SK-N-SH treated with all-trans-retinoic acid at 6 μM for 48 hours (cell line): ENCODE measurements around the gene TK1.

Source experiments
- ATAC-seq: fragments of 200-7000 bp; cut with Tn5 transposase; 3 replicates; pipeline ENCODE4 v1.9.1; 2020; ENCODE audit warnings: mild to moderate bottlenecking, moderate library complexity
- ARNTL ChIP-seq: fragments of 450-650 bp; formaldehyde crosslinking; IDR thresholded peaks from 2 replicates; pipeline ENCODE4 v1.5.0; 2020; ENCODE audit warnings: low read depth, mild to moderate bottlenecking, moderate library complexity, borderline replicate concordance
- CREB5 ChIP-seq: fragments of 250-450 bp; sonication (Bioruptor Pico); IDR thresholded peaks from 2 replicates; pipeline ENCODE4 v1.5.1; 2020; ENCODE audit warnings: low read depth, mild to moderate bottlenecking, moderate library complexity
- CSDC2 ChIP-seq: fragments of 250-450 bp; sonication (Bioruptor Pico); IDR thresholded peaks from 2 replicates; pipeline ENCODE4 v1.5.0; 2020; ENCODE audit warnings: mild to moderate bottlenecking, moderate library complexity
- ESRRG ChIP-seq: fragments of 250-450 bp; sonication (Bioruptor Pico); IDR thresholded peaks from 2 replicates; pipeline ENCODE4 v1.6.1; 2021; ENCODE audit warnings: mild to moderate bottlenecking
- GLIS3 ChIP-seq: fragments of 250-450 bp; sonication (Bioruptor Pico); IDR thresholded peaks from 2 replicates; pipeline ENCODE4 v1.5.0; 2020; ENCODE audit warnings: mild to moderate bottlenecking, moderate library complexity
- ISL1 ChIP-seq: fragments of 250-450 bp; sonication (Bioruptor Pico); IDR thresholded peaks from 2 replicates; pipeline ENCODE4 v2.1.2; 2022; ENCODE audit warnings: mild to moderate bottlenecking, moderate library complexity
- OSR1 ChIP-seq: fragments of 250-450 bp; sonication (Bioruptor Pico); IDR thresholded peaks from 2 replicates; pipeline ENCODE4 v1.8.0; 2022; ENCODE audit warnings: moderate library complexity, mild to moderate bottlenecking, inconsistent platforms
- PATZ1 ChIP-seq: fragments of 250-450 bp; sonication (Bioruptor Pico); IDR thresholded peaks from 2 replicates; pipeline ENCODE4 v1.8.0; 2020; ENCODE audit warnings: mild to moderate bottlenecking, moderate library complexity, borderline replicate concordance
- POU6F1 ChIP-seq: fragments of 250-450 bp; sonication (Bioruptor Pico); IDR thresholded peaks from 2 replicates; pipeline ENCODE4 v1.8.0; 2021; ENCODE audit warnings: low read depth, mild to moderate bottlenecking, moderate library complexity, borderline replicate concordance
- RARB ChIP-seq: fragments of 250-450 bp; sonication (Bioruptor Pico); IDR thresholded peaks from 2 replicates; pipeline ENCODE4 v1.8.0; 2021; ENCODE audit warnings: mild to moderate bottlenecking, moderate library complexity
- SNAI2 ChIP-seq: fragments of 250-450 bp; sonication (Bioruptor Pico); IDR thresholded peaks from 2 replicates; pipeline ENCODE4 v1.5.0; 2020; ENCODE audit warnings: mild to moderate bottlenecking, moderate library complexity
- TCF4 ChIP-seq: fragments of 250-450 bp; sonication (Bioruptor Pico); IDR thresholded peaks from 2 replicates; pipeline ENCODE4 v1.8.0; 2021; ENCODE audit warnings: mild to moderate bottlenecking, moderate library complexity, borderline replicate concordance
- ZC3H10 ChIP-seq: fragments of 250-450 bp; sonication (Bioruptor Pico); IDR thresholded peaks from 2 replicates; pipeline ENCODE4 v1.5.1; 2021; ENCODE audit warnings: mild to moderate bottlenecking, moderate library complexity
- ZFP3 ChIP-seq: fragments of 250-450 bp; sonication (Bioruptor Pico); IDR thresholded peaks from 2 replicates; pipeline ENCODE4 v1.5.0; 2020; ENCODE audit warnings: mild to moderate bottlenecking, moderate library complexity
- ZFP30 ChIP-seq: fragments of 450-650 bp; formaldehyde crosslinking; IDR thresholded peaks from 2 replicates; pipeline ENCODE4 v1.5.0; 2022; ENCODE audit warnings: mild to moderate bottlenecking, moderate library complexity
- ZNF565 ChIP-seq: fragments of 450-650 bp; formaldehyde crosslinking; conservative IDR thresholded peaks from 2 replicates; pipeline ENCODE4 v1.5.0; 2020; ENCODE audit warnings: low read depth, mild to moderate bottlenecking, moderate library complexity
- ZNF70 ChIP-seq: fragments of 450-650 bp; formaldehyde crosslinking; IDR thresholded peaks from 2 replicates; pipeline ENCODE4 v1.5.0; 2020; ENCODE audit warnings: mild to moderate bottlenecking, moderate library complexity
- ZNF8 ChIP-seq: fragments of 450-650 bp; formaldehyde crosslinking; IDR thresholded peaks from 2 replicates; pipeline ENCODE4 v1.5.0; 2020; ENCODE audit warnings: mild to moderate bottlenecking, moderate library complexity

TK1 gene

GRCh38 chr17:78208486-78208885 lies 21.6 kb upstream of the TK1 start (continued):
- TF ChIP-seq PATZ1 (CRISPR knock-in tag), result no peak

GRCh38 chr17:78206298-78206697 lies 19.4 kb upstream of the TK1 start:
- TF ChIP-seq ZNF8 (no peak), ZNF565 (CRISPR knock-in tag) (no peak), OSR1 (CRISPR knock-in tag) (no peak), TCF4 (no peak), SNAI2 (CRISPR knock-in tag) (no peak), ZNF70 (CRISPR knock-in tag) (no peak), CREB5 (CRISPR knock-in tag) (no peak), CSDC2 (no peak), ISL1 (CRISPR knock-in tag) (no peak), ESRRG (CRISPR knock-in tag) (no peak), ARNTL (CRISPR knock-in tag) (no peak), GLIS3 (no peak), ZFP3 (CRISPR knock-in tag) (no peak), POU6F1 (CRISPR knock-in tag) (no peak), RARB (no peak)
- 0 out of 3 replicates have a peak, but pooled peaks have one; percentile 36 for ATAC-seq

GRCh38 chr17:78205124-78205775 lies 18.4 kb upstream of the TK1 start:
- TF ChIP-seq ZC3H10 (CRISPR knock-in tag) (no peak), PATZ1 (CRISPR knock-in tag) (no peak), ZFP30 (CRISPR knock-in tag) (no peak), OSR1 (CRISPR knock-in tag) (no peak), POU6F1 (CRISPR knock-in tag) (no peak), ISL1 (CRISPR knock-in tag) (no peak)
- no peak for ATAC-seq

GRCh38 chr17:78204387-78205123 lies 17.7 kb upstream of the TK1 start:
- no peak for ATAC-seq
- no peak for TF ChIP-seq ISL1 (CRISPR knock-in tag)
- TF ChIP-seq SNAI2 (CRISPR knock-in tag), result no peak
- no peak for TF ChIP-seq PATZ1 (CRISPR knock-in tag)
- no peak for TF ChIP-seq ZC3H10 (CRISPR knock-in tag)
- TF ChIP-seq POU6F1 (CRISPR knock-in tag), result no peak
- TF ChIP-seq OSR1 (CRISPR knock-in tag), result no peak
- TF ChIP-seq ZFP30 (CRISPR knock-in tag), result no peak
- TF ChIP-seq ESRRG (CRISPR knock-in tag), result no peak
- TF ChIP-seq ZFP3 (CRISPR knock-in tag), result no peak
- no peak for TF ChIP-seq ARNTL (CRISPR knock-in tag)
- no peak for TF ChIP-seq GLIS3
- TF ChIP-seq CREB5 (CRISPR knock-in tag), result no peak
- TF ChIP-seq RARB, result no peak
- TF ChIP-seq ZNF8, result no peak
- TF ChIP-seq CSDC2, result no peak
